HL-60 (cell line): ENCODE results near the gene PITPNC1.

Source experiments
- DNase-seq, 2 experiments: peaks; one replicate each; pipeline ENCODE4 v3.0.0-alpha.2; 2010 to 2020; ENCODE audit warnings: low read depth in 1 of 2, low spot score in 1 of 2
- H3K27ac ChIP-seq: fragments of 250-450 bp; sonication (Bioruptor Pico); replicated peaks from 2 replicates; pipeline ENCODE4 v1.5.1; 2020; ENCODE audit warnings: mild to moderate bottlenecking, moderate library complexity
- H3K27me3 ChIP-seq: fragments of 250-450 bp; sonication (Bioruptor Pico); 2 replicates; pipeline ENCODE4 v1.5.1; 2021; ENCODE audit warnings: mild to moderate bottlenecking, moderate library complexity; ENCODE audit not compliant: insufficient read depth, poor library complexity, severe bottlenecking
- H3K4me3 ChIP-seq: replicated peaks from 2 replicates; pipeline ENCODE4 v1.5.1; 2011; ENCODE audit warnings: mild to moderate bottlenecking, control low read depth, low read length; ENCODE audit not compliant: insufficient read depth
- GABPA ChIP-seq: IDR thresholded peaks from 2 replicates; pipeline ENCODE4 v1.6.1; 2012; ENCODE audit warnings: low read depth
- POLR2AphosphoS5 ChIP-seq: IDR thresholded peaks from 2 replicates; pipeline ENCODE4 v1.6.1; 2012; ENCODE audit warnings: low read depth
- SPI1 ChIP-seq: IDR thresholded peaks from 2 replicates; pipeline ENCODE4 v1.6.1; 2012; ENCODE audit warnings: low read depth, mild to moderate bottlenecking, borderline replicate concordance
- TF ChIP-seq, protein P1 (sequence below): IDR thresholded peaks from 2 replicates; pipeline ENCODE4 v1.6.1; 2012; ENCODE audit warnings: low read depth; ENCODE audit not compliant: insufficient replicate concordance
- TF ChIP-seq, protein P2 (sequence below): IDR thresholded peaks from one replicate; pipeline ENCODE4 v1.5.1; 2011; ENCODE audit warnings: low read length, control low read depth, inconsistent platforms; ENCODE audit not compliant: insufficient read depth

The PITPNC1 gene

DNA sequence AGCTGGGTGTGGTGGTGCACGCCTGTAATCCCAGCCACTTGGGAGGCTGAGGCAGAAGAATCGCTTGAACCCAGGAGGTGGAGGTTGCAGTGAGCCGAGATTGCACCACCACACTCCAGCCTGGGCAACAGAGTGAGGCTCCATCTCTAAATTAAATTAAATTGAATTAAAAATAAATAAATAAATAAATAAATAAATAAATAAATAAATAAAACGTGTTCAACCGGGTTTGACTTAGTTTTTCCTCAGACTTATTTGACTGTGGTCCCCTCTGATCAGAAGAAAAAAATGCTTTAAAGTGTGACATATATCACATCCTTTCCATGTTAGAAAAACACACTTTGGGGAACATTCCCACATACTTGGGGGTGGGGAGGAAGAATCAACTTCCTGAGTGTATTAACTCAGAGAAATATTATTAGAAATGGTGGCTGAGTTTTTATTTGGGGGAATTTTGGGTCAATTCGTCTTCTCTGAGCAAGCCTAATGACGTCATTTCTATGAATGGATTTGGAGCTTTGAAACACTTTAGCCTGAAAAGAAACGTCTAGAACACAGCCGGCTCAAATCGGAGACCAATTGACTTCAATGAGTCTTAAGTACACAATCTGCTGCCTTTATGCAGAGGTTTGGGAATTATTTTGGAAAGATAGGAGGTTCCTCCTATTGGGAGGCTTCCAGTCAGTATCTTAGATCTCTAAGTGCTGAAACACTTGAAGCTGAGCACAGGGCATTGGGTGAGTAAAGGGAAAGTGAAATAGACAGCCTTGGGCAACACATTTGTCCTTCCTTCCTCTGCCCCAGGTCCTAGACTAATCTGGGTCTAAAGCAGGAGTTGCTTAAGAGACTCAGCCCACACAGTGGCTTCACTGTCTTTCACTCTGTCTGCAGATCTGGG lies 132.6 kb downstream of the PITPNC1 start:
- no peak overlapping the region for H3K4me3 ChIP-seq
- TF ChIP-seq SPI1 (0 out of 2 replicates have a peak, but pooled peaks have one; percentile 1), POLR2AphosphoS5 (no peak)
- TF ChIP-seq, protein P1, sequence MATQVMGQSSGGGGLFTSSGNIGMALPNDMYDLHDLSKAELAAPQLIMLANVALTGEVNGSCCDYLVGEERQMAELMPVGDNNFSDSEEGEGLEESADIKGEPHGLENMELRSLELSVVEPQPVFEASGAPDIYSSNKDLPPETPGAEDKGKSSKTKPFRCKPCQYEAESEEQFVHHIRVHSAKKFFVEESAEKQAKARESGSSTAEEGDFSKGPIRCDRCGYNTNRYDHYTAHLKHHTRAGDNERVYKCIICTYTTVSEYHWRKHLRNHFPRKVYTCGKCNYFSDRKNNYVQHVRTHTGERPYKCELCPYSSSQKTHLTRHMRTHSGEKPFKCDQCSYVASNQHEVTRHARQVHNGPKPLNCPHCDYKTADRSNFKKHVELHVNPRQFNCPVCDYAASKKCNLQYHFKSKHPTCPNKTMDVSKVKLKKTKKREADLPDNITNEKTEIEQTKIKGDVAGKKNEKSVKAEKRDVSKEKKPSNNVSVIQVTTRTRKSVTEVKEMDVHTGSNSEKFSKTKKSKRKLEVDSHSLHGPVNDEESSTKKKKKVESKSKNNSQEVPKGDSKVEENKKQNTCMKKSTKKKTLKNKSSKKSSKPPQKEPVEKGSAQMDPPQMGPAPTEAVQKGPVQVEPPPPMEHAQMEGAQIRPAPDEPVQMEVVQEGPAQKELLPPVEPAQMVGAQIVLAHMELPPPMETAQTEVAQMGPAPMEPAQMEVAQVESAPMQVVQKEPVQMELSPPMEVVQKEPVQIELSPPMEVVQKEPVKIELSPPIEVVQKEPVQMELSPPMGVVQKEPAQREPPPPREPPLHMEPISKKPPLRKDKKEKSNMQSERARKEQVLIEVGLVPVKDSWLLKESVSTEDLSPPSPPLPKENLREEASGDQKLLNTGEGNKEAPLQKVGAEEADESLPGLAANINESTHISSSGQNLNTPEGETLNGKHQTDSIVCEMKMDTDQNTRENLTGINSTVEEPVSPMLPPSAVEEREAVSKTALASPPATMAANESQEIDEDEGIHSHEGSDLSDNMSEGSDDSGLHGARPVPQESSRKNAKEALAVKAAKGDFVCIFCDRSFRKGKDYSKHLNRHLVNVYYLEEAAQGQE = no peak
- no peak overlapping the region for H3K27ac ChIP-seq
- no peaks in the 10 kb centered on the region for H3K27me3 ChIP-seq
- peak; percentile 78 to 84 for DNase-seq

DNA sequence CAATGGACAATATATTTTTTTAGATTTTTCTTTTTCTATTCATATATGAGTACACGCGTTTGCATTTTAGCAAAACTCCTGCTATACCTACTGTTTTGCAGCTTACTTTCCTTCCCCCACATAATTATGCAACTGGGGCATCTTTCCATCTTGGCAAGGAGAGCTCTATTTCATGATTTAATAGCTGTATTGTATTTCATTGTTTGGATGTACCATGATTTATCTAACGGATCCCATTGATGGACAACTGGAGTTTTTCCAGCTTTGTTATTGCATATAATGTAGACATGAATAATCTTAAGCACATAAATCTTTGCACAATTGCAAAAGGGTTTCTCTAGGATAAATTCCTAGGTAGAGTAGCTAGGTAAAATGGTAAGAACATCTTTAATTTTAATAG lies 133.9 kb downstream of the PITPNC1 start:
- no peak for TF ChIP-seq POLR2AphosphoS5
- no peak for TF ChIP-seq SPI1
- no peak for TF ChIP-seq GABPA
- TF ChIP-seq, protein P1 = no peak
- TF ChIP-seq, protein P2, sequence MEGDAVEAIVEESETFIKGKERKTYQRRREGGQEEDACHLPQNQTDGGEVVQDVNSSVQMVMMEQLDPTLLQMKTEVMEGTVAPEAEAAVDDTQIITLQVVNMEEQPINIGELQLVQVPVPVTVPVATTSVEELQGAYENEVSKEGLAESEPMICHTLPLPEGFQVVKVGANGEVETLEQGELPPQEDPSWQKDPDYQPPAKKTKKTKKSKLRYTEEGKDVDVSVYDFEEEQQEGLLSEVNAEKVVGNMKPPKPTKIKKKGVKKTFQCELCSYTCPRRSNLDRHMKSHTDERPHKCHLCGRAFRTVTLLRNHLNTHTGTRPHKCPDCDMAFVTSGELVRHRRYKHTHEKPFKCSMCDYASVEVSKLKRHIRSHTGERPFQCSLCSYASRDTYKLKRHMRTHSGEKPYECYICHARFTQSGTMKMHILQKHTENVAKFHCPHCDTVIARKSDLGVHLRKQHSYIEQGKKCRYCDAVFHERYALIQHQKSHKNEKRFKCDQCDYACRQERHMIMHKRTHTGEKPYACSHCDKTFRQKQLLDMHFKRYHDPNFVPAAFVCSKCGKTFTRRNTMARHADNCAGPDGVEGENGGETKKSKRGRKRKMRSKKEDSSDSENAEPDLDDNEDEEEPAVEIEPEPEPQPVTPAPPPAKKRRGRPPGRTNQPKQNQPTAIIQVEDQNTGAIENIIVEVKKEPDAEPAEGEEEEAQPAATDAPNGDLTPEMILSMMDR = no peak
- H3K27ac ChIP-seq = no peak overlapping the region
- no peaks in the 10 kb centered on the region for H3K27me3 ChIP-seq
- H3K4me3 ChIP-seq = no peak overlapping the region
- no peak for DNase-seq

DNA sequence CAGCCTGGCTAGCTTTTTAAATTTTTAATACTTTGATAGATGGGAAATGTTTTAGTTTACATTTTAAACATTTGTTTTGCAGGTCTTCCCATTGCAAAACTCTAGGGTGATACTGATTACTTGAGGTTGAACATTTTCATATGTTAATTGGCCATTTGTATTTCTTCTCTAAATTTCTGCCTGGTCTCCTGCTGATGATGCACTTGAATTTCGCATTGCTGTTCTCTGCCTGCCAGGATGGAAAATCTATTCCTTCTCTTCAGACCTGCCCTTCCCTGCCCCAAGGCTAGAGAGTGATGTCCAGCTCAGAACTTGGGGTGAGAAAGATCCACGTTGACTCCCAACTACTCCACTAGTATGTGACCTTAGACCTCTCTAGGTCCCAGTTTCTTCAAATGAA lies 134.7 kb downstream of the PITPNC1 start:
- TF ChIP-seq POLR2AphosphoS5 = no peak
- no peak for TF ChIP-seq SPI1
- TF ChIP-seq, protein P2 = no peak
- TF ChIP-seq, protein P1 = no peak
- TF ChIP-seq GABPA = no peak
- DNase-seq = no peak
- Histone ChIP-seq H3K4me3 (no peak overlapping the region), H3K27ac (no peak overlapping the region), H3K27me3 (no peaks in the 10 kb centered on the region)
